22Rv1 (cell line): ENCODE results near the gene SDK1.

Source experiments
- ZFX ChIP-seq: fragments of 450-650 bp; IDR thresholded peaks from 2 replicates; pipeline ENCODE4 v1.6.1; 2017; ENCODE audit warnings: antibody characterized with exemption, borderline replicate concordance
- TF ChIP-seq, protein P1 (sequence below): fragments of 450-650 bp; IDR thresholded peaks from 2 replicates; pipeline ENCODE4 v1.5.1; 2017; ENCODE audit warnings: mild to moderate bottlenecking

GRCh38 chr7:4269746-4270145 lies 968.7 kb downstream of the SDK1 start:
- TF ChIP-seq, protein P1, sequence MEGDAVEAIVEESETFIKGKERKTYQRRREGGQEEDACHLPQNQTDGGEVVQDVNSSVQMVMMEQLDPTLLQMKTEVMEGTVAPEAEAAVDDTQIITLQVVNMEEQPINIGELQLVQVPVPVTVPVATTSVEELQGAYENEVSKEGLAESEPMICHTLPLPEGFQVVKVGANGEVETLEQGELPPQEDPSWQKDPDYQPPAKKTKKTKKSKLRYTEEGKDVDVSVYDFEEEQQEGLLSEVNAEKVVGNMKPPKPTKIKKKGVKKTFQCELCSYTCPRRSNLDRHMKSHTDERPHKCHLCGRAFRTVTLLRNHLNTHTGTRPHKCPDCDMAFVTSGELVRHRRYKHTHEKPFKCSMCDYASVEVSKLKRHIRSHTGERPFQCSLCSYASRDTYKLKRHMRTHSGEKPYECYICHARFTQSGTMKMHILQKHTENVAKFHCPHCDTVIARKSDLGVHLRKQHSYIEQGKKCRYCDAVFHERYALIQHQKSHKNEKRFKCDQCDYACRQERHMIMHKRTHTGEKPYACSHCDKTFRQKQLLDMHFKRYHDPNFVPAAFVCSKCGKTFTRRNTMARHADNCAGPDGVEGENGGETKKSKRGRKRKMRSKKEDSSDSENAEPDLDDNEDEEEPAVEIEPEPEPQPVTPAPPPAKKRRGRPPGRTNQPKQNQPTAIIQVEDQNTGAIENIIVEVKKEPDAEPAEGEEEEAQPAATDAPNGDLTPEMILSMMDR, result no peak
- no peak for TF ChIP-seq ZFX
